Pulmonary artery endothelial cell (primary cell): ENCODE measurements around the gene NTSR1. TPM values are rescaled to one million over a fixed set of nuclear protein-coding genes. Genes with fewer than 3 reads are reported as not detected.

Experiments used
- DNase-seq: peaks from one replicate; pipeline ENCODE4 v3.0.0-alpha.2; 2011; ENCODE audit warnings: low read depth, low spot score
- total RNA-seq: library from RNA; depleted of rRNA; stranded (reverse); fragments of >200 nt; gene quantifications from 2 replicates; pipeline ENCODE4 v1.2.3, GENCODE V29; 2014

The NTSR1 gene
- total RNA-seq = 1.8 and 2.2 TPM in 2 replicates

DNA sequence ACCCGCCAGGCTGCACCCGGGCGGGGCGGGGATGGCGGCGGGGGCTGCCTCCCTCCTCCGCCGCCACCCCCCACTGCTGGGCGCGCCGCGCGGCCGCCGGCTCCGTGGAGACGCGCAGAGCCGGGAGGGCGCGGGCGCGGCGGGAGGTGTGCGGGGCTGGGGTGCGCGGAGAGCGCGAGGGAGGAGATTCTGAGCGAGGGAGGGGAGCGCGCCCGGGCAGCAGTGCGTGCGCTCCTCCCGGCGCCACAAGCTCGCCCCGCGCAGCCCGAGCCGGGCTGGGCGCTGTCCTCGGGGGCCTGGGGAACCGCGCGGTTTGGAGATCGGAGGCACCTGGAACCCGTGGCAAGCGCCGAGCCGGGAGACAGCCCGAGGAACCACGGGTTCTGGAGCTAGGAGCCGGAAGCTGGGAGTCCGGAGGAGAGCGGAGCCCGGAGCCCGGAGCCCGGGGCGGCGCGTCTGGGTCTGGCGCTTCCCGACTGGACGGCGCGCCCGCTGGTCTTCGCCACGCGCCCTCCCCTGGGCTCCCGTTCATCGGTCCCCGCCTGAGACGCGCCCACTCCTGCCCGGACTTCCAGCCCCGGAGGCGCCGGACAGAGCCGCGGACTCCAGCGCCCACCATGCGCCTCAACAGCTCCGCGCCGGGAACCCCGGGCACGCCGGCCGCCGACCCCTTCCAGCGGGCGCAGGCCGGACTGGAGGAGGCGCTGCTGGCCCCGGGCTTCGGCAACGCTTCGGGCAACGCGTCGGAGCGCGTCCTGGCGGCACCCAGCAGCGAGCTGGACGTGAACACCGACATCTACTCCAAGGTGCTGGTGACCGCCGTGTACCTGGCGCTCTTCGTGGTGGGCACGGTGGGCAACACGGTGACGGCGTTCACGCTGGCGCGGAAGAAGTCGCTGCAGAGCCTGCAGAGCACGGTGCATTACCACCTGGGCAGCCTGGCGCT is at the start of gene NTSR1:
TSS of gene NTSR1 (plus strand) at position 246 of the 946 bp plus-strand sequence. CDS start at position 618, 372 bp downstream.
- DNase-seq = no peak

DNA sequence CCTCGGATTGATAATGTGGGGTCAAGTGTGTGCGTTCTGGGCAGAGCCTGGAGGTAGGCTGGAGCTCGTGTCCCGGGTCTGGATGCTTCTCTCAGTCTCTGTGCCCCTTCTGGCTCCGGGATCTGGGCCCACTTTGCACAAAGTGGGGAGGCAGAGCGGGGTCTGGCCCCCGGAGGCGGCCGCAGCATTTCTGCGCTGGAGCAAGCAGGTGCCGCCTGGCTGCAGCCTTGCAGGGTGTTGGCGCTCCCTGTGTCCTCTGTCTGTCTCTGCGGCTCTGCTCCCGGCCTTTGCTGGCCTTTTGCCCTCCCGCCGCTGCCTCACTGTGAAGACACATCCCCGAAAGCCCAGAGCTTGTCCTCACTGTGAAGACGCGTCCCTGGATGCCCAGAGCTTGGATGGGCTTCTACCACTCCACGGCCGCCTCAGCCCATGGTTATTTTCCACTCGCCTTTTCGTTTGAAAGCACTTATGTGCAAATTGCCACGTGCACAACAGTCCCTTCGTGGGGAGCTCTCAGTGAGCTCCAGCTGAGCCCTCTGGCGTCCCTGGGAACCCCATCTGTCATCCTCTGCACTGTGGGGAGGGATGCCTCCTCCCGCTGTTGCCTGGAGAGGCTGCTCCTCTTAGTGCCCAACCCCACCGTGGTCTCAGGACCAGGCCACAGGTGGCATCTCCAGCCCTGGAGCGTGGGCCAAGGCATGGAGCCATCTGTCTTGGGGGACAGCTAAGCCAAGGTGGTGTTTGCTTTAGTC is 49.0 kb upstream of the NTSR1 start:
- no peak for DNase-seq

DNA sequence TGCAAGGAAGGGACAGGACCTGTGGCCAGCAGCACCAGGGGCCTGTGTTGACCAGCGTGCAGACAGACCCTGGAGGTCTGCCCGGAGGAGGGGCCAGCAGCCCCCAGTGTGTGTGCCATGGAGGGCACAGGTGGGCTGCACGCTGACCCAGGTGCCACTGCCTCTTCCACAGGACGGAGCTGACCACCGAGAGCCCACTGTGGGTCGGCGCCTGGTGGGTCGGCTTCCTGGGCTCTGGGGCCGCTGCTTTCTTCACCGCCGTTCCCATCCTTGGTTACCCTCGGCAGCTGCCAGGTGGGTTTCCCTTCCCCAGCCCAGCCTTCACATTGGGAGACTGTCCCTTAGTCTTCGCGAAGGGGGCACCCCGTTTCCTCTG is 48.4 kb upstream of the NTSR1 start:
- no peak for DNase-seq

DNA sequence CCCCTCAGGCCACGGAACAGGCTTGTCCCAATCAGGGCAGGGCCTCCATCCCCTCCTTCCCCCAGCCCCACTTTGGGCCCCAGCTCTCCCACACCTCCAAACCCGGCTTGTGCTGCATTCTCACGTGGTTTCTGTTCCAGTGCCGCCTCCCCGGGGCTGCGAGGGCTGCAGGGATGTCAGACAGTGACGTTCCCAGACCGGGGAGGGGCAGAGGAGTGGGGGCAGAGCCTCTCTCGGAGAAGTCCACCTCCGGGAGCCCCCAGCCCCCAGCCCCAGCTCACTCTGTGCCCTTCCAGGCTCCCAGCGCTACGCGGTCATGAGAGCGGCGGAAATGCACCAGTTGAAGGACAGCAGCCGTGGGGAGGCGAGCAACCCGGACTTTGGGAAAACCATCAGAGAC is 47.9 kb upstream of the NTSR1 start:
- no peak for DNase-seq

DNA sequence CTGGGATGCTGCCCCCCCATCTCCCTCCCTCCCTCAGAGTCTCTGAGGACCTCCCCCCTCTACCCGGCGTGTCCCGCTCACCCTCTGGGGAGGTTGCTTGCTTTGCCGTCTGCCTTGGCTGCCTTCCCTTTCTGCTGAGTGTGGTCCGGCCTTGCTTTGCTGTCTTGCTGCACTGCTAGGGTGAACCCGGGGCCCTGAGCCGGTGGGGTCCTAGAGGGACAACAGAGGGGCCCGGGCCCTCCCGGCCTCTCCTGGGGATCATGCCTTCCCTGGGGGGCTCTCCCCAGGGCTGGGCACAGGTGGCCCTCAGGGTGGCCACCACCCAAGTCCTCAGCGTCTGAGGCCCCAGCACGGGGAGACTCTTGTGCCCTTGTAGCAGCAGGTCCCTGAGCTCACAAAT is 47.0 kb upstream of the NTSR1 start:
- DNase-seq = no peak

DNA sequence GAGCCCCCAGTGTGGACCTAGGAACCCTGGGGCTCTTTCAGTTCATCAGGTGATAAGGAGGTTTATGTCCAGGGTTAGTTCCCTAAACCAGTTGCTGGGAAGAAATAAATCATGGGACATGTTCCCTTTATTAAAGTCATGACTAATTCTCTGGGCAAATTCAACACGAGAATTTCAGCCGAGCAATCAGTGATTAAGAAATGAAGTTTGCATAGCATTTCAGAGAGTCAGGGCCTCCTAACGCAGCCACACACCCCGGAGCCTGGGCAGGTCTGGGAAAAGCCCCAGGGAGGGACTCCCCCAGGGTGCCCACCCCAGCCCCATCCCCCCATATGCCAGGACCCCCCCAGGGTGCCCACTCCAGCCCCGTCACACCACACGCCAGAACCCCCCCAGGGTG is 46.2 kb upstream of the NTSR1 start:
- DNase-seq = no peak

DNA sequence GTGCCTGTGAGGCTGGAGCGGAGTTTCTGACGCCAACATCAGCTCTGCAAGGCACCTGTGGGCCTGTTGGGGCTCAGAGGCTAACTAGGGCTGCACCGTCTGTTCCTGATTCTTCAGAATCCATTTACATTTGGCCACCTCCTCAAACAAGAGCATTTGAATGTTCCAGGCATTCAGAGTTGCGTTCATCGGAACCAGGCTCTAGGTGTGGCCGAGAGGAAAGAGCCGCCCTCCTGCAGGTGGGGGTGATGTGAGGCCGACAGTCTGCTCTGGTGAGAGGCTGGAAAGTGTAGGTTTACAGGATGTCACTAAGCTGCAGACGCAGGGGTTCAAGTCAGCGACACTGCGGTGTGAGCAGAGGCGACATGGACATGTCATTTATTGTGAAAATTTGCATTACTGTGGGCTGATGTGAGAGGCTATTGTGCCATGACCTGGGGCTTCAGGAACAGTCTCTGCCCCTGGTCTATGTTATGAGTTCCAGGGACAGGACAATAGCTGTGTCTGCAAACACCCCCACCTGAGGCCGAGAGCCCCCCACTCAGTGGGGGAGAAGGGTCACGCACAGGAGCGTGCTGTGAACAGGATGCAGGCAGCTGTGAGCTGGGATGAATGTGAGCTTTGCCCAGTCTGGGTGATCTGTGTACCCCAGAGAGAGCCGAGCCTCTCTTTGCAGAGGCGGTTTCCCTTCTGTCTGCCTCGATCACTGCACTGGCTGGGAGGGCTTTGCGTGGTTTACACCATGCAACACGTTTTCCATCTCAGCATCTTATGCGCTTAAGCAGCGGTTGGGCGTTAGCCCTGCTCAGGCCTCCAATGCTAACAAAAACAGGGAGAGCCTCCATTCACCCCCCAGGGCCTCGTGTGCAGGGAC is 45.3 kb upstream of the NTSR1 start:
- no peak for DNase-seq

DNA sequence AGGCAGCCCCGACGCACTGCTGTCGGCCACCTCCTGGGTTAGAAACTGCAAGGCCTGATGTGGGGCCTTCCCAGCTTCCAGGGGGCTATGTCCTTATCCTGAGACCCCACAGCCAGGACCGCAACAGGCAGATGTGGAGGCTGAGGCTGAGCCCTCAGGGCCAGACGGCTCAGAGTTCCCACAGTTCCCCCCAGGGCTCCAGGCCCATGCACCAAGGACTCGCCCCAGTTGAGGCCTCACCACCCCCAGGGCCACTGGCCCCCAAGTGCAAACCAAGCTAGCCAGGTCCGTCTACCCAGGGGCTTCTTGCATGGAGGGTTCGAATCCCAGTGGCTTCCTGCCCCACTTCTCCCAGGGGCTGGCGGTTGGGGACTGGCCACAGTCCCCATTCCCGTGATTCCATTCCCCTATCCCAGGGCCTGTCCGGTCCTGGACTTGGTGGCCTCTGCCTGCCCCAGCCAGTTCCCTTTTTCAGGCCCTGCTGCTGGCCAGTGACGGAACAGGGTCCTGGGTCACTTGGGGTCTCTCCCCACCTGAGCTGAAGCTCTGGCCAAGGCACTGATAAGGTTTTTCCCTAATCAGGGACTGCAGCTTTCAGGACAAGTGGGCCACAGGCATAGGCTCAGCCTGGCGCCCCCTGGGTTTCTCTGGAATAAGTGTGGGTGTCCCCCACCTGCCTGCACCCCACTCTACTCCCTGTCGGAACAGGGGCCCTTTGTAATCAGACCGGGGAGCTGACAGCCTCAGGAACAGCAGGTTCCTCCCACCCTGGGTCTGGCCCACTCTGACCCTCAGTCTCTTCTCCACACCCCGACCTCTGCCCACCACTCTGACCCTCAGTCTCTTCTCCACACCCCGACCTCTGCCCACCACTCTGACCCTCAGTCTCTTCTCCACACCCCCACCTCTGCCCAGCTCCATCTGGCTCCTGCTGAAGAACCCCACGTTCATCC is 44.3 kb upstream of the NTSR1 start:
- DNase-seq = no peak

DNA sequence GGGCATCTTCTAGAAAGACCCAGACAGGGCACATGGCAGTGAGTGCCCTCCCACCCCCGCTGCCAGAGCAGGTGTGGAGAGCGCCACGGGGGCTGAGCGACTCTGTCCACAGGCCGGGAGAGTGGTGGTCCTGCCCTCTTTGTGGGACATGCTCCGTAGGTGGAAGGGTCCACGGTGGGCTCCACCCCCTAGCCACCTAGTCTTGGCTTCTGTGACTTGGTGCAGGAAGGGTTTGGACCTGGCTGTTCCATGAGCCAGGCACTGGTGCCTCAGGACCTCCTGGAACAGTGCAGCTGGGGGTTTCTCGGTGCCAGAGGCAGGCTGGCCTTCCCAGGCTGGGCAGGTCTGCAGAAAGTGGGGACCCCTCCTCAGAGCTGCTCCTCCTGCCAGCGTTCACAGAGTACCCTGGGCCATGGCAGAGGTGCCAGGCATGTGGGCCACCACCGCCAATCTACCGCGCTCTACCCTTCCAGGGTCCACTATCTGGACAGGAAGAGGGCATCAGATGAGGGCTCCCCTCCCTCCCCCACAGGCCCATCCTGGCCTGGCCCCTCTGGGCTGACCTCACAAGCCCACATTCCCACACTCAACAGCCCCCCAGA is 43.4 kb upstream of the NTSR1 start:
- no peak for DNase-seq

DNA sequence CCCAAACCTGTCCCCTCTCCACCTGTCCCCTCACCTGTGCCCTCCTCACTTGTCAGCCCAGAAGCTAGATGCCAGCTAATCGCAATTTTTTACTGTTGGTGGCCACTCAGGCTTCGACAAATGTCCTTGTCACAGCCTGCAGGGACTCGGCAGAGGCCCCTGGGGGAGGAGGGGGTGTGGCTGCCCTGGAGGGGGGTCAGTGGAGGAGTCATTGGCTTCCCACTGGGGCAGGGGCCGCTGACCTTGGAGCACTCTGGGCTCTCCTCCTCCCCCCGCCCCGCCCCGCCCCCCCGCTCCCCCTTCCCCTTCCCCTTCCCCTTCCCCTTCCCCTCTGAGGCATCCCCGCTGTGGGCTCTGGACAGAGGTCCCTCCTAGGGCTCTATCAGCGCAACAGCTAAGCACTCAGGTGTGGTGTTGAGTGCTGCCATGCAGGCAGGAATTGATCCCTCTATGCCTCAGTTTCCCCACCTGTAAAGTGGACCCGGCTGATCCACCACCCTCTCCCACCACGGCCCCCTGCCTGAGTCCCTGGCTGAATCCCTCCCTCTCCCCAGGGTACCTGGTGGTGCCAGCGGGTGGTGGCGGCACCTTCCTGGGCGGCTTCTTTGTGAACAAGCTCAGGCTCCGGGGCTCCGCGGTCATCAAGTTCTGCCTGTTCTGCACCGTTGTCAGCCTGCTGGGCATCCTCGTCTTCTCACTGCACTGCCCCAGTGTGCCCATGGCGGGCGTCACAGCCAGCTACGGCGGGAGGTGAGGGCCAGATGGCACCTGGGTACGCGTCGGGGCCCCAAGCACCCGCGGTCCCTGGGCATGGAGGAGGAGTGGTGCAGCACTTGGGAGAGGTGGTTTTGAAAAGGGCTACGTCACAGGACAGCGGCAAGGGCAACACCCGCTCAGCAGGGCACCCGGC is 42.6 kb upstream of the NTSR1 start:
- no peak for DNase-seq

DNA sequence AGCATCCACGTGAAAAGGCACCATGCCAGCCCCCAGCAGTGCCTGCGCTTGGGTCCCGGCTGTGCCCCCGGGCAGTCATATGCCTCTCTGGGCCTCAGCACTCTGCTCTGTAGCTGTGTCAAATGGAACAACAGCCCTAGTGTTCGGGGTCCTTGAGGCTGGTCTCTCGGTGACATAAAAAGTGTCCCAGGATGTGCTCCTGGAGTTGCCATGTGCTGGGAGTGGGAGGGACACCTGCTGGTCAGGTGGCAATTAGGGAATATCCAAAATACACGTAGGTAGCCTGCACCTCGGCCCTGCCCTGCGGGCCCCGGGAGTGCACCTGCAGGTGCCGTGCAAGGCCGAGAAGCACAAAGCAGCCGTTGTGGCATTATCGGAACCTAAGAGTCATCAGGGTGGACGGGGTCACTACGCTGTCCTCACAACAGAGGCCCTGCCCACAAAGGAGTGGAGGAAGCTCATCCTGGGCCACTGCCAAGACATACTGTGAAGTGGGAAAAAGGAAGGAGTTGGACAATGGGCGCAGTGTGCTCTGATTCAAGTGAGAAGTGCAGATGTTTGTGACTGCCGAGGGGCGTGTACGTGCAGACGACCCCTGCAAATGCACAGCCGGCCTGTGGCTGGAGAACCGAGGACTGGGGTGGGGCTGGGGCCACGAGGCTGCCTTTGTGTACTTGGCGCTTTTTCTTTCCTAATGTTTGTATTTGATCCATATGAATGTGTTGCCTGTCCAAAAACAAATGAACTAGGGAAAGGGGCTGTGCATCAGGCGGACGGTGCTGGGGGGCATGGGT is 41.7 kb upstream of the NTSR1 start:
- peak; percentile 41 for DNase-seq

DNA sequence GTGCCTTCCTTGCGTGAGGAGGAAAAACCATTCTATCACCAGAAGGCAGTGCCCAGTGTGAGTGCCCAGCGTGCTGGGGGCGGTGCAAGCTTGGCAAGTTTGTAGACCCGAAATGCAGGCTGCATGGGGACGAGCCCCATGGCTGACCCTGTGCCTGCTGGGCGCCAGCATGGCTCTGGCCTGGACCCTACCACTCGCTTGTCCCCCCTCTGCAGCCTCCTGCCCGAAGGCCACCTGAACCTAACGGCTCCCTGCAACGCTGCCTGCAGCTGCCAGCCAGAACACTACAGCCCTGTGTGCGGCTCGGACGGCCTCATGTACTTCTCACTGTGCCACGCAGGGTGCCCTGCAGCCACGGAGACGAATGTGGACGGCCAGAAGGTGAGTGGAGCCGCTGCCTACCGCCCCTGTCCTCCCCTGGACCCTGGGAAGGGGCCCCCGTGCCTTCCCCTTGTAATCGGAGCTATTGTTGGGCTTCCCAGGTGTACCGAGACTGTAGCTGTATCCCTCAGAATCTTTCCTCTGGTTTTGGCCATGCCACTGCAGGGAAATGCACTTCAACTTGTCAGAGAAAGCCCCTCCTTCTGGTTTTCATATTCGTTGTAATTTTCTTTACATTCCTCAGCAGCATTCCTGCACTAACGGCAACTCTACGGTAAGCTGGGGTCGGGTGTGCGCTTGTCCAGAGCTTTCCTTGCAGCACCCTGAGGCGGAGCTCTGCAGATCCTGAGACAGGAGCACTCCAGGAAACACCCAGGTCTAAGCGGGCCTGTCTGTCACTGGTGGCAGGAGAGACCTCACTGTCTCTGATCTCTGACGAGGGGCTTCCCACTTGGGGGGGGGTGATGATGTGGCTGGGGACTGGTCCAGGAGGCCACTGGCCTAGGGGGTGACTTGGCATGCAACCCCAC is 40.9 kb upstream of the NTSR1 start:
- no peak for DNase-seq

DNA sequence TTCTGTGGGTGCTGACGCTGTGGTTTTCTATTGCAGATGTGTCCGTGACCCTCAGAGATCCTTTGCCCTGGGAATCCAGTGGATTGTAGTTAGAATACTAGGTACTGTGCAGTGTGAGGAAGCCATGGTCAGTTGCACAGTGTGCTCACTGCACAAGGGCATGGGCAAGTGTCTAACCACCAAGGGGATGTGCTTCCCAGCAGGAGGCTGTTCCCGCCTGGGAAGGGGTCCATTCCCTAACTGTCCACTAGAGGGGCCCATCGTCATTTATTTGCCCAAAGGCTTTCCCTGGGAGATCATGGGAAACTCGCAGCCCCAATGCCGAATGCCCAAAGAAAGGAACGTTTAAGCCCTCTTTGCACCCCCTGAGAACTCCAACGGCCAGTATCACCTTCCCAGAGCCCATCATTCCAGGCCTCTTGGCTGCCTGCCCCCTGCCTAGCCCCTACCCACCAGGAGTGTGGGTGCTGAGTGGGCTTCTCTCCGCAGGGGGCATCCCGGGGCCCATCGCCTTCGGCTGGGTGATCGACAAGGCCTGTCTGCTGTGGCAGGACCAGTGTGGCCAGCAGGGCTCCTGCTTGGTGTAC is 40.1 kb upstream of the NTSR1 start:
- peak; percentile 27 for DNase-seq

DNA sequence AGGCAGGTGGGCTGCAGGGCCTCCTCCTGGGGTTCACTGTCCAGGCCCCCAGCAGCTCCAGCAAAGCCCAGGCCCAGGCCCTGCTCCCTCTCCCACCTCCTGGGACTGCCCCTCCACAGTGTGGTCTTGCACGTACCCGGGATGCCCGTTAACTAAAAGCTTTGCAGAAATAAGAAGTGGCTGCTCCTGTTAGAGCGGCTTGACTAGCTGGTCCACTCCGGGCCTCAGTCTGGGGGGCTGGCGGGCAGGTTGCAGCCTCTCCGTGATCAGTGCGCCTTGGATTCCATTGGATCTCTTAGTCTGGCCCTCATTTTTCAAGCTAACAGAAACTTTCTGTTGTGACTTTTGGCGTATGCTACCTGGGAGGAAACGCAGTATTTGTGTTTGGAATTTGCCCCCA is 39.4 kb upstream of the NTSR1 start:
- no peak for DNase-seq

DNA sequence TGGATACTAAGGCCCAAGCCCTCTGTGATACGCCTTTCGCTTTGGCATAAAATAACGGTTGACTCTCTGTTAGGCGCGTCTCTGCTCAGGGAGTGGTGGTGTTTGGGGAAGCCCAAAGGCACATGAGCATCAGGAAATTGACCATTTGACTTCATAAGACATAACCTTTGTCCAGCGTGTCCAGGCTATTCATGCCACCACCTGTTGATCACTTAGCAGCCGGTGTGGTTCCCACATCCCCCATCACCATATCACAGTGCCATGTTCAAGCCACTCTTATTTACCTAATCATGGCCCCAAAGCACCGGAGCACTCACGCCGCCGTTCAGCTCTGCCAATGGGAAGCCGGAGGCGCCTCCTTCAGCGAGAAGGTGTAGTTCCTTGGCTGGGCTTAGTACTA is 38.5 kb upstream of the NTSR1 start:
- no peak for DNase-seq

DNA sequence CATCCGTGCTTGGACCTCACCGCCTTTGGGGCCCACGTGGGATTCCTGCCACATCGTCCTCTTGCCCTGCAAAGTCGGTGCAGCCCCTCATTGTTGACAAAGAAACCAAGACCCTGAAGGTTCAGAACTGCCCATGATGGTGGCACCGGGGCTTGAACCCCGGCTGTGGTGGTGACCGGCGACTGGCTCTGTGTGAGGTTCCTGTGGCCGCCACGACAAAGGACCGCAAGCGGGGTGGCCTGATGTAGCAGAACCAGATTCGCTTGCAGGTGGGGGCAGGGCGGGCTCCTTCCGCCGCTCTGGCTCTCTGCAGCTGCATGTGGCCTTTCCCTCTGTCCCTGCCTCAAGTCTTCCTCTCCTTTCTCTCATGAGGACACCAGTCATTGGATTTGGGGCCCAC is 37.6 kb upstream of the NTSR1 start:
- no peak for DNase-seq

DNA sequence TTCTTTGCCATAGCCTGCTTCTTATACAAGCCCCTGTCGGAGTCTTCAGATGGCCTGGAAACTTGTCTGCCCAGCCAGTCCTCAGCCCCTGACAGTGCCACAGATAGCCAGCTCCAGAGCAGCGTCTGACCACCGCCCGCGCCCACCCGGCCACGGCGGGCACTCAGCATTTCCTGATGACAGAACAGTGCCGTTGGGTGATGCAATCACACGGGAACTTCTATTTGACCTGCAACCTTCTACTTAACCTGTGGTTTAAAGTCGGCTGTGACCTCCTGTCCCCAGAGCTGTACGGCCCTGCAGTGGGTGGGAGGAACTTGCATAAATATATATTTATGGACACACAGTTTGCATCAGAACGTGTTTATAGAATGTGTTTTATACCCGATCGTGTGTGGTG is 36.9 kb upstream of the NTSR1 start:
- DNase-seq = no peak
